Measurements from ENCODE around the gene EGR2.
"Not testable (repeated sequence)": the region's sequence is repeated elsewhere in the genome, so short reads cannot be mapped to it uniquely, and the experiment has no call there.

EGR2 gene

GRCh38 chr10:62790019-62790555 is 26.1 kb downstream of the EGR2 start:
- no peak overlapping the region for H3K18ac ChIP-seq (ENCODE audit: low read length)
- H3K79me2 ChIP-seq (ENCODE audit: control insufficient read depth, insufficient read depth, low read length) = no peaks in the 10 kb centered on the region
- no peak overlapping the region for H3K23ac ChIP-seq (ENCODE audit: low read length)
- no peak overlapping the region for H3K9ac ChIP-seq (ENCODE audit: low read length)
- no peak overlapping the region for H2BK120ac ChIP-seq (ENCODE audit: low read depth, low read length)
- no peak overlapping the region for H3K4me2 ChIP-seq (ENCODE audit: low read length)
- H4K8ac ChIP-seq (ENCODE audit: low read depth, low read length) = no peak overlapping the region
- H3K27me3 ChIP-seq (ENCODE audit: insufficient read depth, low read length, poor library complexity) = no peaks in the 10 kb centered on the region
- no CpG with 5 or more reads among the region's 14 CpGs for WGBS (ENCODE audit: extremely low coverage, insufficient coverage, low lambda C conversion rate)
- no peaks in the 10 kb centered on the region for H3K36me3 ChIP-seq (ENCODE audit: control insufficient read depth, insufficient read depth, low read length)
- no peak overlapping the region for H3K27ac ChIP-seq (ENCODE audit: low read depth, low read length)
- no peak overlapping the region for H4K5ac ChIP-seq (ENCODE audit: low read length)
- H3K56ac ChIP-seq (ENCODE audit: low read length) = no peak overlapping the region
- no peaks in the 10 kb centered on the region for H3K4me1 ChIP-seq (ENCODE audit: control insufficient read depth, low read depth, low read length)
- H3K4me3 ChIP-seq (ENCODE audit: low read length) = no peak overlapping the region
- H3K4ac ChIP-seq (ENCODE audit: low read depth, low read length) = no peak overlapping the region
- H2BK5ac ChIP-seq (ENCODE audit: low read length) = no peak overlapping the region
- no peak for DNase-seq
- H2AK5ac ChIP-seq (ENCODE audit: low read length) = no peak overlapping the region
- no peaks in the 10 kb centered on the region for H3K79me1 ChIP-seq (ENCODE audit: low read length)
- H2BK15ac ChIP-seq (replicated peaks; ENCODE audit: low read depth) = no peak overlapping the region

GRCh38 chr10:62788861-62789467 is 27.2 kb downstream of the EGR2 start:
- Histone ChIP-seq H2AK5ac (ENCODE audit: low read length) (no peak overlapping the region), H3K27me3 (ENCODE audit: insufficient read depth, low read length, poor library complexity) (no peaks in the 10 kb centered on the region), H3K36me3 (ENCODE audit: control insufficient read depth, insufficient read depth, low read length) (no peaks in the 10 kb centered on the region), H3K23ac (ENCODE audit: low read length) (no peak overlapping the region), H3K9ac (ENCODE audit: low read length) (no peak overlapping the region), H3K4me1 (ENCODE audit: control insufficient read depth, low read depth, low read length) (no peaks in the 10 kb centered on the region), H2BK5ac (ENCODE audit: low read length) (no peak overlapping the region), H3K56ac (ENCODE audit: low read length) (no peak overlapping the region), H3K4ac (ENCODE audit: low read depth, low read length) (no peak overlapping the region), H3K4me2 (ENCODE audit: low read length) (no peak overlapping the region), H3K79me1 (ENCODE audit: low read length) (no peaks in the 10 kb centered on the region), H3K79me2 (ENCODE audit: control insufficient read depth, insufficient read depth, low read length) (no peaks in the 10 kb centered on the region), H3K27ac (ENCODE audit: low read depth, low read length) (no peak overlapping the region), H3K18ac (ENCODE audit: low read length) (no peak overlapping the region), H4K5ac (ENCODE audit: low read length) (no peak overlapping the region), H4K8ac (ENCODE audit: low read depth, low read length) (no peak overlapping the region), H2BK15ac (replicated peaks; ENCODE audit: low read depth) (no peak overlapping the region), H3K4me3 (ENCODE audit: low read length) (no peak overlapping the region), H2BK120ac (ENCODE audit: low read depth, low read length) (no peak overlapping the region)
- no peak for DNase-seq
- no CpG with 5 or more reads among the region's 9 CpGs for WGBS (ENCODE audit: extremely low coverage, insufficient coverage, low lambda C conversion rate)

- H3K4me3 ChIP-seq (ENCODE audit: low read length); H2BK120ac ChIP-seq (ENCODE audit: low read depth, low read length): not testable (repeated sequence)
- WGBS (ENCODE audit: extremely low coverage, insufficient coverage, low lambda C conversion rate) = no CpG with 5 or more reads among the region's 2 CpGs
These were observed 27.9 kb downstream of the EGR2 start for GRCh38 chr10:62788285-62788684.

GRCh38 chr10:62784537-62784936 is 31.6 kb downstream of the EGR2 start:
- not testable (repeated sequence) for H3K4me2 ChIP-seq (ENCODE audit: low read length); H3K27ac ChIP-seq (ENCODE audit: low read depth, low read length); H3K4me1 ChIP-seq (ENCODE audit: control insufficient read depth, low read depth, low read length); H3K79me1 ChIP-seq (ENCODE audit: low read length); H2AK5ac ChIP-seq (ENCODE audit: low read length); H4K5ac ChIP-seq (ENCODE audit: low read length); H2BK120ac ChIP-seq (ENCODE audit: low read depth, low read length); H3K56ac ChIP-seq (ENCODE audit: low read length); H3K23ac ChIP-seq (ENCODE audit: low read length); H2BK5ac ChIP-seq (ENCODE audit: low read length); H4K8ac ChIP-seq (ENCODE audit: low read depth, low read length); H3K79me2 ChIP-seq (ENCODE audit: control insufficient read depth, insufficient read depth, low read length); DNase-seq; H3K4me3 ChIP-seq (ENCODE audit: low read length); H3K4ac ChIP-seq (ENCODE audit: low read depth, low read length); H2BK15ac ChIP-seq (replicated peaks; ENCODE audit: low read depth); H3K36me3 ChIP-seq (ENCODE audit: control insufficient read depth, insufficient read depth, low read length); H3K9ac ChIP-seq (ENCODE audit: low read length); H3K18ac ChIP-seq (ENCODE audit: low read length); H3K27me3 ChIP-seq (ENCODE audit: insufficient read depth, low read length, poor library complexity)
- no CpG with 5 or more reads among the region's 3 CpGs for WGBS (ENCODE audit: extremely low coverage, insufficient coverage, low lambda C conversion rate)

More at GRCh38 chr10:62788285-62788684, 27.9 kb downstream of the EGR2 start:
- not testable (repeated sequence) for H4K8ac ChIP-seq (ENCODE audit: low read depth, low read length); H2AK5ac ChIP-seq (ENCODE audit: low read length); H2BK5ac ChIP-seq (ENCODE audit: low read length); H3K23ac ChIP-seq (ENCODE audit: low read length); H3K4me1 ChIP-seq (ENCODE audit: control insufficient read depth, low read depth, low read length); H3K18ac ChIP-seq (ENCODE audit: low read length); H3K79me2 ChIP-seq (ENCODE audit: control insufficient read depth, insufficient read depth, low read length); H3K56ac ChIP-seq (ENCODE audit: low read length); H3K79me1 ChIP-seq (ENCODE audit: low read length); DNase-seq; H3K36me3 ChIP-seq (ENCODE audit: control insufficient read depth, insufficient read depth, low read length); H3K4ac ChIP-seq (ENCODE audit: low read depth, low read length); H4K5ac ChIP-seq (ENCODE audit: low read length); H2BK15ac ChIP-seq (replicated peaks; ENCODE audit: low read depth); H3K4me2 ChIP-seq (ENCODE audit: low read length); H3K9ac ChIP-seq (ENCODE audit: low read length); H3K27me3 ChIP-seq (ENCODE audit: insufficient read depth, low read length, poor library complexity); H3K27ac ChIP-seq (ENCODE audit: low read depth, low read length)

GRCh38 chr10:62779487-62780248 is 36.5 kb downstream of the EGR2 start:
- Histone ChIP-seq H3K4me1 (ENCODE audit: control insufficient read depth, low read depth, low read length) (peaks cover 2% of the 10 kb centered on the region), H2BK120ac (ENCODE audit: low read depth, low read length) (no peak overlapping the region), H3K18ac (ENCODE audit: low read length) (no peak overlapping the region), H3K36me3 (ENCODE audit: control insufficient read depth, insufficient read depth, low read length) (no peaks in the 10 kb centered on the region), H3K27me3 (ENCODE audit: insufficient read depth, low read length, poor library complexity) (no peaks in the 10 kb centered on the region), H3K4me2 (ENCODE audit: low read length) (no peak overlapping the region), H2AK5ac (ENCODE audit: low read length) (no peak overlapping the region), H3K4me3 (ENCODE audit: low read length) (no peak overlapping the region), H4K5ac (ENCODE audit: low read length) (no peak overlapping the region), H3K23ac (ENCODE audit: low read length) (no peak overlapping the region), H2BK5ac (ENCODE audit: low read length) (no peak overlapping the region), H3K27ac (ENCODE audit: low read depth, low read length) (no peak overlapping the region), H2BK15ac (replicated peaks; ENCODE audit: low read depth) (no peak overlapping the region), H3K9ac (ENCODE audit: low read length) (no peak overlapping the region), H3K4ac (ENCODE audit: low read depth, low read length) (no peak overlapping the region), H4K8ac (ENCODE audit: low read depth, low read length) (no peak overlapping the region), H3K79me2 (ENCODE audit: control insufficient read depth, insufficient read depth, low read length) (no peaks in the 10 kb centered on the region), H3K56ac (ENCODE audit: low read length) (no peak overlapping the region), H3K79me1 (ENCODE audit: low read length) (no peaks in the 10 kb centered on the region)
- WGBS (ENCODE audit: extremely low coverage, insufficient coverage, low lambda C conversion rate) = no CpG with 5 or more reads among the region's 5 CpGs
- DNase-seq = no peak

Measured in mesendoderm (in vitro differentiated cells).